Measurements from ENCODE around the gene ATG5.

The ATG5 gene

GRCh38 chr6:106182455-106182854, 143.1 kb downstream of the ATG5 start:
- Histone ChIP-seq H3K9me2 (replicated peaks; ENCODE audit: insufficient read depth, low read length) (no peaks in the 10 kb centered on the region), H3K4me2 (ENCODE audit: low read depth, low read length, poor library complexity, severe bottlenecking) (no peak overlapping the region), H3K9me3 (ENCODE audit: insufficient read depth, low read length) (no peaks in the 10 kb centered on the region), H3K4me3 (ENCODE audit: insufficient read depth, low read length, poor library complexity, severe bottlenecking) (no peak overlapping the region), H4K20me1 (ENCODE audit: low read depth, low read length) (no peaks in the 10 kb centered on the region), H2AFZ (ENCODE audit: low read depth, low read length, severe bottlenecking) (no peak overlapping the region), H3K27me3 (ENCODE audit: low read length) (no peaks in the 10 kb centered on the region), H3F3A (ENCODE audit: insufficient read depth) (no peaks in the 10 kb centered on the region), H3K36me3 (ENCODE audit: low read length) (0 out of 2 replicates have a peak, but pooled peaks cover 4% of the 10 kb centered on the region), H3K9ac (ENCODE audit: low read length) (no peak overlapping the region), H3K27ac (ENCODE audit: low read depth, low read length) (no peak overlapping the region), H3K79me2 (ENCODE audit: insufficient read depth, low read length) (no peaks in the 10 kb centered on the region)
- TF ChIP-seq EZH2phosphoT487 (conservative IDR thresholded peaks at IDR 0.05; ENCODE audit: low read length) (no peak), CTCF (IDR thresholded peaks at IDR 0.05; ENCODE audit: insufficient read depth, low read length, poor library complexity, severe bottlenecking) (no peak)

GRCh38 chr6:106181664-106182418, 143.7 kb downstream of the ATG5 start:
- H3K9me3 ChIP-seq (ENCODE audit: insufficient read depth, low read length) = no peaks in the 10 kb centered on the region
- H3F3A ChIP-seq (ENCODE audit: insufficient read depth) = no peaks in the 10 kb centered on the region
- H3K36me3 ChIP-seq (ENCODE audit: low read length) = 0 out of 2 replicates have a peak, but pooled peaks cover 4% of the 10 kb centered on the region
- H4K20me1 ChIP-seq (ENCODE audit: low read depth, low read length) = no peaks in the 10 kb centered on the region
- H3K27me3 ChIP-seq (ENCODE audit: low read length) = no peaks in the 10 kb centered on the region
- H3K79me2 ChIP-seq (ENCODE audit: insufficient read depth, low read length) = no peaks in the 10 kb centered on the region
- no peak overlapping the region for H3K27ac ChIP-seq (ENCODE audit: low read depth, low read length)
- no peak for TF ChIP-seq CTCF (IDR thresholded peaks at IDR 0.05; ENCODE audit: insufficient read depth, low read length, poor library complexity, severe bottlenecking)
- TF ChIP-seq EZH2phosphoT487 (conservative IDR thresholded peaks at IDR 0.05; ENCODE audit: low read length) = no peak
- no peak overlapping the region for H2AFZ ChIP-seq (ENCODE audit: low read depth, low read length, severe bottlenecking)
- no peaks in the 10 kb centered on the region for H3K9me2 ChIP-seq (replicated peaks; ENCODE audit: insufficient read depth, low read length)
- no peak overlapping the region for H3K4me3 ChIP-seq (ENCODE audit: insufficient read depth, low read length, poor library complexity, severe bottlenecking)
- no peak overlapping the region for H3K9ac ChIP-seq (ENCODE audit: low read length)
- H3K4me2 ChIP-seq (ENCODE audit: low read depth, low read length, poor library complexity, severe bottlenecking) = no peak overlapping the region

GRCh38 chr6:106180208-106180607, 145.4 kb downstream of the ATG5 start:
- Histone ChIP-seq H3K27me3 (ENCODE audit: low read length) (no peaks in the 10 kb centered on the region), H2AFZ (ENCODE audit: low read depth, low read length, severe bottlenecking) (no peak overlapping the region), H3K27ac (ENCODE audit: low read depth, low read length) (no peak overlapping the region), H3K79me2 (ENCODE audit: insufficient read depth, low read length) (no peaks in the 10 kb centered on the region), H3K9me2 (replicated peaks; ENCODE audit: insufficient read depth, low read length) (no peaks in the 10 kb centered on the region), H4K20me1 (ENCODE audit: low read depth, low read length) (no peaks in the 10 kb centered on the region), H3K4me2 (ENCODE audit: low read depth, low read length, poor library complexity, severe bottlenecking) (no peak overlapping the region), H3K4me3 (ENCODE audit: insufficient read depth, low read length, poor library complexity, severe bottlenecking) (no peak overlapping the region), H3K9me3 (ENCODE audit: insufficient read depth, low read length) (no peaks in the 10 kb centered on the region), H3K9ac (ENCODE audit: low read length) (no peak overlapping the region), H3K36me3 (ENCODE audit: low read length) (no peaks in the 10 kb centered on the region), H3F3A (ENCODE audit: insufficient read depth) (no peaks in the 10 kb centered on the region)
- TF ChIP-seq EZH2phosphoT487 (conservative IDR thresholded peaks at IDR 0.05; ENCODE audit: low read length) = no peak

- Histone ChIP-seq H3F3A (ENCODE audit: insufficient read depth) (no peaks in the 10 kb centered on the region), H3K4me3 (ENCODE audit: insufficient read depth, low read length, poor library complexity, severe bottlenecking) (no peak overlapping the region), H3K9me2 (replicated peaks; ENCODE audit: insufficient read depth, low read length) (no peaks in the 10 kb centered on the region), H3K4me2 (ENCODE audit: low read depth, low read length, poor library complexity, severe bottlenecking) (no peak overlapping the region), H3K27me3 (ENCODE audit: low read length) (no peaks in the 10 kb centered on the region), H3K27ac (ENCODE audit: low read depth, low read length) (no peak overlapping the region), H3K36me3 (ENCODE audit: low read length) (no peaks in the 10 kb centered on the region), H3K9me3 (ENCODE audit: insufficient read depth, low read length) (no peaks in the 10 kb centered on the region), H3K9ac (ENCODE audit: low read length) (no peak overlapping the region), H2AFZ (ENCODE audit: low read depth, low read length, severe bottlenecking) (no peak overlapping the region), H4K20me1 (ENCODE audit: low read depth, low read length) (no peaks in the 10 kb centered on the region), H3K79me2 (ENCODE audit: insufficient read depth, low read length) (no peaks in the 10 kb centered on the region)
- no peak for TF ChIP-seq EZH2phosphoT487 (conservative IDR thresholded peaks at IDR 0.05; ENCODE audit: low read length)
- no peak for TF ChIP-seq CTCF (IDR thresholded peaks at IDR 0.05; ENCODE audit: insufficient read depth, low read length, poor library complexity, severe bottlenecking)
Observed at GRCh38 chr6:106178900-106179299, 146.7 kb downstream of the ATG5 start.

All from SU-DHL-6 (cell line).